A549 treated with AZD9567 at 1 μM for 4 hours (cell line): ENCODE data around the gene HCFC1R1. TPM values are rescaled to one million over a fixed set of nuclear protein-coding genes. Genes with fewer than 3 reads are reported as not detected.

Source experiments
- total RNA-seq: library from RNA; stranded (reverse); fragments of 200-300 nt; extraction: Qiagen RNA extraction; gene quantifications from 5 replicates; pipeline ENCODE4 v1.2.3, GENCODE V29; 2022; ENCODE audit not compliant: insufficient read depth

The HCFC1R1 gene, protein sequence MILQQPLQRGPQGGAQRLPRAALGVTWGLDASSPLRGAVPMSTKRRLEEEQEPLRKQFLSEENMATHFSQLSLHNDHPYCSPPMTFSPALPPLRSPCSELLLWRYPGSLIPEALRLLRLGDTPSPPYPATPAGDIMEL
- 226 to 241 TPM (median 237 TPM) in 5 replicates for total RNA-seq

DNA sequence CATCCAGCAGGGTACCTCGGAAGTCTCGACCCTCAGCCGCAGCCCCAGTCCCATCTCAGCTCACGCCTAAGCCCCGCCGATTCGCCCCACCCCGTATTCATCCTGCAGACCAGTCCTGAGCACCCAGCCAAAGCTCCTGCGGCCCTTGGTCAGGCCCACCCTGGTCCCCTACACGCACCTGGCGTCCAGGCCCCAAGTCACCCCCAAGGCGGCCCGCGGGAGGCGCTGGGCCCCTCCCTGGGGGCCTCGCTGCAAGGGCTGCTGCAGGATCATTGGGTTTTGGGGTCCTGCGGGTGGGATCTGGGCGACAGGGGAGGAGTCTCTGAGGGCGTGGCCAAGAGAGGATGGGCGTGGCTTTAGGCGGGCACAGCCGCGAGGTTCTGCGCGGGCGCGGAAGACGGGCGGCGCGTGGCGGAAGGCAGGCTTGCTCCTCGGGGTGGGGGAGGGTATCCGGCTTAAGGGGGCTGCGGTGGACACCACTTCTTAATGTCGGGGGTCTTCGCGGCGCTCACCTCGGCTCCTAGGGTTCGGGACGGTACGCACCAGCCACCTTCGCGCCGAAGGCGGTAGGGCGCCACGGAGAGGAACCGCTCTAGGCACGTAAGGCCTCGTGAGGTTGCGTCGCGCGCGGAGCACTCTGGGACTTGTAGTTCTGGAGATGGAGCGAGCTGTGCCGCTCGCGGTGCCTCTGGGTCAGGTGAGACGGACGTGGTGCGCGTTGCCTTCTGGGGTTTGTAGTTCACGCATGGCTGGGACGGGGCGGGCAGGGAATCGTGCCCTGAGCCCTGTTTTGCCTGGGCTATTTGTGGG lies at the start of gene HCFC1R1, which contains the start of gene THOC6:
HCFC1R1 (minus strand) TSS at position 274 of the 810 bp plus-strand sequence; CDS start at position 273, 1 bp downstream.
THOC6 (plus strand) TSS at position 367 of the 810 bp plus-strand sequence; CDS start at position 659, 292 bp downstream.

DNA sequence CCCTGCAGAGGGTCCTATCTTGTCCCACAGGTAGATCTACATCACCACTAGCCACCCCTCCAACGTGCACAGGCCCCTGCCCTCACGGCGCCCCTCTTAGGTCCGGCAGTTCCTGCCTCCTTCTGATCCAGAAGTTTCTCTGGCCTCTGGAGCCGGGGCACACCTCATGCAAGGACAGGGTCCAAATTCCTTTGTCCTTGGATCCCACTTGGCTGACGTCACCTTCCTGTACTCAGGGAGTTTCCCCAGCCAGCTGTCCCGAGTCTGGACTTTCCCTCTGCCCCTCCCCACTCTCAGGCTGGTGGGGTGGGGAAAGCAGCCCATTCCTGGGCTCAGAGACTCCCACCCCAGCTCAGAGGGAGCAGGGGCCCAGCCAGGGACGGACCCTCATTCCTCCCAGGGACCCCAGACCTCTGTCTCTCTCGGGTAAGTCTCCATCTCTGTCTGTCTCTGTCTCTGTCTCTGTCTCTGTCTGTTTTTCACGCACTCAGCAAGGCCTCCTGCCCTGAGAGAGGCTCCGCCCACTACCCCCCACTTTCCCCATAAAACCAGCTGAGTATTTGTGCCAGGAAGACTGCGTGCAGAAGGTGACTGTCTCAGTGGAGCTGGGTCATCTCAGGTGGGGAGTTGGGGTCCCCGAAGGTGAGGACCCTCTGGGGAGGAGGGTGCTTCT lies 41.5 kb upstream of the HCFC1R1 start, which contains the start of gene IL32:
IL32 (plus strand) TSS at position 572 of the 673 bp plus-strand sequence. CDS start 172 bp downstream, outside the sequence.

DNA sequence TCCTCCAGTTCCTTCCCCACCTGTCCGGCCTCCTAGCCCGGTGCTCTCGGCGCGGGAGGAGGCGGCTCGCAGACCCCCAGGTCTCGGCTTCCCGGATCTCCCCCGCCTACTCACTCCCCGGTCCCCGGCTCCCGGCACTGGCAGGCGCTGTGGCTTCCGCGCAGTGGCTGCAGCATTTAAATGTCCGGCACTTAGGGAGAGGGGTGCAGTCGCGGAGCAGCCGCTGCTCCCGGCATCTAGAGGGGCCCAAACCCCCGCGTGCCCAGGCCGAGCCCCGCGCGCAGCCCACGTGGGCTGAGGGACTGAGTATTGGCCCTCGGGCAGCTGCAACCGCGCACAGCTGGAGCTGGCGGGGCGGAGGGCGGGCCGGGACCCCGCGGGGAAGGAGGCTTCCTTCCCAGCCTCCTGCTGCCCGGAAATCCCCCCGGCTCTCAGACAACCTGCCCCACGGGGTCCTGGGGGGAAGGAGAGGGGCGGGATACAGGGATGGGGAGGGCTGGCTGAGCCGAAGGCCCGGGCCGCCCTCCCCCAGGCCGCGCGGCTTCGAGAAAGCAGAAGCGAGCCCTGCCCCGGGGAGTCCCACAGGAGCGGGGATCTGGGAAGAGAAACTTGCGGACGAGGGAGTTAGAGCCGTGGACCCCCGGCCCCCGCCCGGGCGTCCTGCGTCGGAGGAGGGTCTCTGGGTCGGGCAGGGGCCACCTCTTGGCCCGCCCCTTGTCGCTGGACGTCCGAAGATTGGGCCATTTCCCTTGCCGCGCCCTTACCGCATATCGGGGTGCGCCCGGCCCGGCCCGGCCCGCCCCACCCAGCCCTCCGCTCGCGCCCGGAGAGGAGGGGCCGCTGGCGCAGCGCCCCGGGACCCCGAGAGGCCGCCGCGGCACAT lies 22.3 kb upstream of the HCFC1R1 start, which contains the start of gene MMP25:
MMP25 (plus strand) TSS at position 804 of the 883 bp plus-strand sequence. CDS start 357 bp downstream, outside the sequence.

DNA sequence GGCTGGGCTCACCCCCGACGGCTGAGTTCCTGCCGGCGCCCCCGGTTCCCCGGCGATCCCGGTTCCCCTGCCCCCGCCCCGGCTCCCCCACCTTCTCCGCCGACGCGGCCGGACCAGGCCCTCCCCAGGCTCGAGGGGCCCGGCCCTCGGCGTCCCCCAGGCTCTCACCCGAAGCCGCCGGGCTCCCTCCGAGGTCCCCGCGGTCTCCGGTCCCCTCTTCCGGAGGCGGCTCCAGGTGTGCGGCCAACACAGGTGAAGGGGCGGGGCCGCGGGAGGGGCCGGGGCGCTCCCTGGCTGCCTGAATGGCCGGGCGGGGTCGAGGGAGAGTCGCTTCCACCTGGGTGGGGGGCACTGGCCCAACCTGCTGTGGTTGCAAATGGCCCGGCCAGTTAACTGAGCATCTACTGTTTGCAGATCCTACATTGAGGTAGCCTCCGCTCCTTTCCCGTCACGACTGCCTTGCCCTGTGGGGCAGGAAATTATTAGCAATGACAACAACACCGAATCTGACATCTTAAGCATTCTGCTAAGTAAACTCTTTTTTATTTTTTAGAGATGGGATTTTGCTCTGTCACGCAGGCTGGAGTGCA lies 13.1 kb upstream of the HCFC1R1 start, which contains the start of gene BICDL2:
BICDL2 (minus strand) TSS at position 219 of the 590 bp plus-strand sequence. CDS start 1,448 bp downstream, outside the sequence.

DNA sequence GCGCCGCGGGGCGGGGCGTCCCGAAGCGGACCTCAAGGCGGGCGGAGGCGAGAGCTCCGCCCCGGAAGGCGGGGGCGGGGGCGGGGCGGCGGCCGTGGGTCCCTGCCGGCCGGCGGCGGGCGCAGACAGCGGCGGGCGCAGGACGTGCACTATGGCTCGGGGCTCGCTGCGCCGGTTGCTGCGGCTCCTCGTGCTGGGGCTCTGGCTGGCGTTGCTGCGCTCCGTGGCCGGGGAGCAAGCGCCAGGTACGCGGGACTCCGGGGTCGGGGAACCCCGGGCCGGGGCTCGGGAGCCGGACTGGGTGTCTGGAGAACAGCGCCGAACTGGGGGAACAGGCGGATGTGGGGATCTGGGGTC lies 3.5 kb downstream of the HCFC1R1 start, which contains the start of gene TNFRSF12A:
TNFRSF12A (plus strand) TSS at position 122 of the 357 bp plus-strand sequence; CDS start at position 152, 30 bp downstream.

DNA sequence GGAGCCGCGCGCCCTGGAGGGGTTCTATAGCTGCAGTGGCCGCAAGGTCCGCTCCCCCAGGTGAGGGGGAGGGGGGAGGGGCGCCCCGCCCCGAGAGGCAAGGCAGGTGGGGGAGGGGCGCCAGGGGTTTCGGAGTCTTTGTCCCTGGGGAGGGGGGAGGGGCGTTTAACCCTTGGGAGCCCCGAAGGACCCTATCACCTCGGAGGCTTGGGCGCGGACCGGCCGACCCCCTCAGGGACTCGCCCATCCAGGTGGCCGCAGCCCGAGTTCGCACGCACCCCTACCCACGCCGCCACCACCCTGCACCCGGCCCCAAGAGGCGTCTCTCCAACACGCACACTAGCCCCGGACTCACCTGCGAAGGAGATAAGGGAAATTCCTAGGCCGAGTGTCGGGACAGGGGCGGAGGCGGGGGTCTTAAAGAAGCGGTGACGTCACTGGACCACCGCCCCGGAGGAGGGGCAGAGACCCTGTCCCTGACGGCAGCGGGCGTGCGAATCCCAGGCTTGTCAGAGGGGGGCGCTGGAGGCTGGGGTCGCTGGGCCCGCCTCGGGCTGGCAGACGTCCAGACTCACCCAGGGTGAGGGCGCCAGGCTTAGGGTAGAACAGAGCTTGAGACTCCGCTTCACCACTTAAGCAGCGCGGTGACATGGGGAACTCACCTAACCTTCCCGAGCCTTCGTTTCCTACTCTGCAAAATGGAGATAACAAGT lies 5.8 kb downstream of the HCFC1R1 start, which contains the start of gene CLDN6:
CLDN6 (minus strand) TSS at position 390 of the 713 bp plus-strand sequence. CDS start 2,162 bp downstream, outside the sequence.

DNA sequence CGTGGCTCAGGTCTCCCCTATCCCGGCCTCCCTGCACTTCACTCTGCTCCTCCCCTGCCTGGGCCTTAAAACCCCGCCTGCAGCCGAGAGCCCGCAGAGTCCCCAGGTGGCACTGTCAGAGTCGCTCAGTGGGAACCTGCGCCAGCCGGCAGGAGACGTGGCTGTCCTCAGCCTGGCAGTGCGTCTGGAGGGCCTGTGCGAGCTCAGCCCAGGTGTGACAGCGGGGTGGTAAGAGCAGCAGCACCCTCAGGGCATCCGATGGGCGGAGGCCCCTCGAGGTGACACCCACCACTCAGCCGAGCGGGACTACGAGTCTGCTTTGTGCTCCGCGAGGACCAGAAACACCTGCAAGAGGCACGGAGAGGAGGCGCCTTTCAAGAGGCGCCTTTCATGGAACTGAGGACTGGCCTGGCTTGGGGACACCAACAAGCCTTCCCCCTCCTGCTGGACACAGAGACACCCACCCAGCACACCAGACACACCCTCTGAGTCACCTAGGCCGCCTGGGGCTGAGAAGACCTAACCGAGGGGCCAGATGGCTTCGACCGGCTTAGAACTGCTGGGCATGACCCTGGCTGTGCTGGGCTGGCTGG lies 10.8 kb downstream of the HCFC1R1 start, which contains the start of gene CLDN9:
CLDN9 (plus strand) TSS at position 96 of the 593 bp plus-strand sequence; CDS start at position 536, 440 bp downstream.

DNA sequence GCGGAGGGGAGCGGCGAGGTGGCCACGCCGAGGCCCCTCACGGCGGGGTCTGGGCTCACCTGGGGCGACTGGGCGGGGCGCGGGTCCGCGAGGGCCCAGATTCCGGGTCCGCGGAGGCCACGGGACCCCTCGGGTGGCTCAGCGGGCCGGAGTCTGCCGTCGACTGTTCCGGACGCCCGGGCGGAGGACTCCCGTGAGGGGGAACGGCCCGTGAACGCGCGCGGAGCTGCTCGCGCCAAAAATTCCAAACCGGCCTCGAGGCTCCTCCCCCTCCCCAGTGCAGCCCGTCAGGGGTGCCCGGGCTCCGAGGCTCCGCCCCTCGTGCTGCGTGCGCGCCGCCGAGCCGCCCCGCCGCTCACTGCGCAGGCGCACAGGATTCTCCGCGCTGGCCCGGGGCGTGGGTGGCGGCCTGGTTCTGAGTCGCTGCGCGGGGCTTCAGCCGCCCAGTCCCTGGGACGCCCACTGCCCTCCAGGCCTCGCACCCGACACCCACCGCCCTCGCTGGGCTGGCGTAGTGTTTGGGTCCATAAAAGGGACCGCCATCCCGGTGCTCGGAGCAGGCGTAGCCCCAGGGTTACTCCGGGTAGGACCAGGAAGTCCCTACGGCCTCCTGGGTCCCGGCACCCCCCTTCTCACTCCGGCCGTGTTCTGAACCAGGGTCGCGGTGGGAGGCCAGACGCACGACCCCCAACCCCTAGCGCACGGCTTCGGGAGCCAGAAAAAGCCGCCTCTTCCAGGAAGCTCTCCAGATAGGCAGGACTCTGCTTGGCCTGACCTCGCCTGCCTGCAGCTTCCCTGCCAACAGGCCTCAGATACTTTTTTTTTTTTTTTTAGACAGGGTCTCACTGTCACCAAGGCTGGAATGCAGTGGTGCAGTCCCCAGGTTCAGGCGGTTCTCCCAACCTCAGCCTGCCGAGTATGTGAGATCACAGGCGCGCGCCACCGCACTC lies 43.2 kb downstream of the HCFC1R1 start, which contains the start of gene PKMYT1:
PKMYT1 (minus strand) TSS at position 220 of the 950 bp plus-strand sequence. CDS start 789 bp downstream, outside the sequence.

Other genes starting within 250 kb of the HCFC1R1 start
- gene ELOB, start 246.7 kb downstream of the HCFC1R1 start, total RNA-seq, result 407 to 510 TPM (median 497 TPM) in 5 replicates
- 0.06 TPM in 1 of 5 replicates, not detected in the others for gene PRSS33, start 236.4 kb downstream of the HCFC1R1 start, total RNA-seq
- gene PRSS41, start 225.5 kb downstream of the HCFC1R1 start, total RNA-seq, result not detected in 5 replicates
- 0.16 to 0.24 TPM in 2 of 5 replicates, not detected in the others for gene PRSS21, start 206.7 kb downstream of the HCFC1R1 start, total RNA-seq
- 0.49 to 0.80 TPM (median 0.66 TPM) in 4 of 5 replicates, not detected in the other for gene ZG16B, start 193.6 kb downstream of the HCFC1R1 start, total RNA-seq
- gene PRSS22, start 165.8 kb downstream of the HCFC1R1 start, total RNA-seq, result 0.67 to 1.9 TPM (median 1.1 TPM) in 5 replicates
- 48.1 to 54.9 TPM (median 50.4 TPM) in 5 replicates for gene FLYWCH2, start 140.7 kb downstream of the HCFC1R1 start, total RNA-seq
- gene FLYWCH1, start 112.0 kb downstream of the HCFC1R1 start, total RNA-seq, result 23.6 to 29.2 TPM (median 26.3 TPM) in 5 replicates
- 2.0 to 2.5 TPM (median 2.1 TPM) in 4 of 5 replicates, not detected in the other for gene KREMEN2, start 59.7 kb downstream of the HCFC1R1 start, total RNA-seq
- gene PAQR4, start 54.6 kb downstream of the HCFC1R1 start, total RNA-seq, result 46.7 to 50.9 TPM (median 49.9 TPM) in 5 replicates
- 68.3 to 98.4 TPM (median 93.8 TPM) in 5 replicates for gene PKMYT1, start 43.5 kb downstream of the HCFC1R1 start, total RNA-seq
- 0.37 to 0.71 TPM (median 0.42 TPM) in 4 of 5 replicates, not detected in the other for gene CLDN9, start 11.0 kb downstream of the HCFC1R1 start, total RNA-seq
- 0.18 to 1.2 TPM (median 0.28 TPM) in 5 replicates for gene CLDN6, start 5.8 kb downstream of the HCFC1R1 start, total RNA-seq
- gene TNFRSF12A, start 3.6 kb downstream of the HCFC1R1 start, total RNA-seq, result 438 to 673 TPM (median 603 TPM) in 5 replicates
- 26.4 to 38.3 TPM (median 35.7 TPM) in 5 replicates for gene THOC6, start 93 bp upstream of the HCFC1R1 start, total RNA-seq
- not detected in 5 replicates for gene BICDL2, start 13.0 kb upstream of the HCFC1R1 start, total RNA-seq
- gene MMP25, start 22.6 kb upstream of the HCFC1R1 start, total RNA-seq, result 0.86 to 1.1 TPM (median 0.96 TPM) in 4 of 5 replicates, not detected in the other
- 13.0 to 37.1 TPM (median 22.9 TPM) in 5 replicates for gene IL32, start 41.7 kb upstream of the HCFC1R1 start, total RNA-seq
- 0.03 TPM in 1 of 5 replicates, not detected in the others for gene ZSCAN10, start 75.4 kb upstream of the HCFC1R1 start, total RNA-seq
- gene ZNF205, start 88.6 kb upstream of the HCFC1R1 start, total RNA-seq, result 12.9 to 15.4 TPM (median 14.2 TPM) in 5 replicates
- 12.4 to 13.5 TPM (median 12.8 TPM) in 5 replicates for gene ZNF213, start 111.1 kb upstream of the HCFC1R1 start, total RNA-seq
- gene OR1F1, start 164.3 kb upstream of the HCFC1R1 start, total RNA-seq, result 0.13 to 0.31 TPM (median 0.26 TPM) in 4 of 5 replicates, not detected in the other
- gene ZNF200, start 211.2 kb upstream of the HCFC1R1 start, total RNA-seq, result 7.8 to 9.3 TPM (median 8.4 TPM) in 5 replicates
- gene MEFV, start 232.7 kb upstream of the HCFC1R1 start, total RNA-seq, result not detected in 5 replicates